ENCODE measurements around the gene DCHS1.

The DCHS1 gene

GRCh38 chr11:6611092-6611962, 44.3 kb downstream of the DCHS1 start:
- DNase-seq, result peak; percentile 24

- peak; percentile 1 for DNase-seq
Measured at GRCh38 chr11:6610591-6610990, 45.0 kb downstream of the DCHS1 start.

- DNase-seq, result peak; percentile 0
Measured at GRCh38 chr11:6609502-6610015, 46.0 kb downstream of the DCHS1 start.

GRCh38 chr11:6608726-6609501, 46.7 kb downstream of the DCHS1 start:
- peak; percentile 1 for DNase-seq

GRCh38 chr11:6608011-6608410, 47.6 kb downstream of the DCHS1 start:
- DNase-seq, result peak; percentile 1

- DNase-seq, result peak; percentile 0
Measured at GRCh38 chr11:6607190-6607795, 48.3 kb downstream of the DCHS1 start.

- peak; percentile 50 for DNase-seq
Measured at GRCh38 chr11:6606471-6607189, 49.0 kb downstream of the DCHS1 start.

- no peak for DNase-seq
Measured at GRCh38 chr11:6604790-6605189, 50.8 kb downstream of the DCHS1 start.

- DNase-seq, result peak; percentile 54
Measured at GRCh38 chr11:6604081-6604626, 51.5 kb downstream of the DCHS1 start.

- DNase-seq, result peak; percentile 89
Measured at GRCh38 chr11:6603287-6604080, 52.1 kb downstream of the DCHS1 start, which contains the start of the genes ILK and RRP8. Gene ILK, plus strand, starts transcription at chr11:6603774. Its CDS starts 498 bp downstream, at chr11:6604272. Gene RRP8, minus strand, starts transcription at chr11:6603616. Its CDS starts 114 bp downstream, at chr11:6603502.

- DNase-seq, result no peak
Measured at GRCh38 chr11:6602096-6602940, 53.3 kb downstream of the DCHS1 start.

GRCh38 chr11:6601041-6601461, 54.6 kb downstream of the DCHS1 start:
- no peak for DNase-seq

GRCh38 chr11:6599881-6600390, 55.7 kb downstream of the DCHS1 start:
- DNase-seq, result no peak

GRCh38 chr11:6599449-6599848, 56.2 kb downstream of the DCHS1 start:
- no peak for DNase-seq

GRCh38 chr11:6598555-6598954, 57.1 kb downstream of the DCHS1 start:
- no peak for DNase-seq

- DNase-seq, result no peak
Measured at GRCh38 chr11:6596239-6596877, 59.3 kb downstream of the DCHS1 start.

- no peak for DNase-seq
Measured at GRCh38 chr11:6594142-6594768, 61.4 kb downstream of the DCHS1 start.

- no peak for DNase-seq
Measured at GRCh38 chr11:6588018-6588417, 67.6 kb downstream of the DCHS1 start.

Measured in activated naive CD4-positive, alpha-beta T cell treated with Interleukin-2 at 50 U/mL for 16 hours (primary cell).